Kidney (tissue), 14 donors: ENCODE measurements around the gene MBOAT1. TPM values are rescaled to one million over a fixed set of nuclear protein-coding genes. Genes with fewer than 3 reads are reported as not detected.

ENCODE experiments used
- DNase-seq, 5 donors: peaks; one replicate each; pipeline ENCODE4 v3.0.0-alpha.2; 2013 to 2020
- FAIRE-seq: peaks from 2 replicates; lab custom pipeline; 2012; peaks lifted over from hg19 to GRCh38; lab: Jason Lieb, UNC
- H3K27ac ChIP-seq, 2 donors: one replicate each; pipeline ENCODE4 v1.7.0; 2013; ENCODE audit warnings: low read depth in 2 of 2, low read length in 2 of 2, inconsistent platforms in 1 of 2
- H3K27me3 ChIP-seq: one replicate; pipeline ENCODE4 v1.7.1; 2013; ENCODE audit warnings: low read length, inconsistent platforms; ENCODE audit not compliant: control insufficient read depth, insufficient read depth
- H3K36me3 ChIP-seq, 3 donors: one replicate each; pipeline versions ENCODE4 v1.7.0 to v1.7.1; 2013; ENCODE audit warnings: low read length in 3 of 3, control low read depth in 1 of 3, inconsistent platforms in 1 of 3; ENCODE audit not compliant: insufficient read depth in 3 of 3, control insufficient read depth in 2 of 3
- H3K4me1 ChIP-seq, 3 donors: one replicate each; pipeline versions ENCODE4 v1.7.0 to v1.7.1; 2013; ENCODE audit warnings: low read length in 3 of 3, inconsistent platforms in 1 of 3, low read depth in 1 of 3; ENCODE audit not compliant: control insufficient read depth in 2 of 3, insufficient read depth in 2 of 3
- H3K4me3 ChIP-seq, 3 donors: one replicate each; pipeline versions ENCODE4 v1.7.0 to v1.8.1; 2013; ENCODE audit warnings: low read length in 3 of 3, control low read depth in 1 of 3, inconsistent platforms in 1 of 3
- H3K9ac ChIP-seq, 3 donors: one replicate each; pipeline versions ENCODE4 v1.7.0 to v1.7.1; 2013; ENCODE audit warnings: low read length in 3 of 3, control low read depth in 1 of 3, inconsistent platforms in 1 of 3
- H3K9me3 ChIP-seq, 3 donors: one replicate each; pipeline versions ENCODE4 v1.7.0 to v1.7.1; 2013; ENCODE audit warnings: low read length in 3 of 3, control low read depth in 1 of 3, inconsistent platforms in 1 of 3; ENCODE audit not compliant: control insufficient read depth in 2 of 3, insufficient read depth in 1 of 3
- intact Hi-C: fragments of 100-400 bp; cut with DNase I; formaldehyde crosslinking; loops from one replicate; pipeline ENCODE4 v1.11.1; 2022
- polyA plus RNA-seq: library from polyadenylated mRNA; stranded (reverse); fragments of 350-450 nt; fragmentation: Illumina TruSeq; extraction: RNeasy Lipid Tissue Mini Kit (QIAGEN cat#74804); gene quantifications from one replicate; pipeline ENCODE4 v1.2.3, GENCODE V29; 2014; ENCODE audit warnings: low read depth, low replicate concordance; ENCODE audit not compliant: insufficient read depth
- total RNA-seq: library from RNA; stranded (reverse); fragmentation: NEBNext Ultra II Directional; extraction: Animal tissue kit (Norgen Biotek cat#: 25700); gene quantifications from one replicate; pipeline ENCODE4 v1.2.1, GENCODE V29; 2021
- TF ChIP-seq, protein P1 (sequence below): IDR thresholded peaks from 3 replicates; pipeline ENCODE4 v1.5.1; 2012; ENCODE audit warnings: mild to moderate bottlenecking, moderate library complexity, borderline replicate concordance; ENCODE audit not compliant: insufficient read depth; ENCODE audit errors: extremely low read depth
- donor health status: control.
- donor health status: control.
- donor health status: control.
- donor health status: control.
- donor health status: control.
- donor health status: DM: yes; HTN: yes; CAD: no.
- donor health status: Normal renal cell carcinoma (clear cell type).

Gene MBOAT1
- total and polyA plus RNA-seq, 2 donors from 2014 or later, result 1.9 to 15.1 TPM

- Histone ChIP-seq H3K9me3 (no peaks in the 10 kb centered on the region), H3K4me1 (no peaks in the 10 kb centered on the region), H3K27me3 (no peaks in the 10 kb centered on the region), H3K36me3 (no peaks in the 10 kb centered on the region), H3K4me3 (no peak overlapping the region), H3K27ac (no peak overlapping the region), H3K9ac (no peak overlapping the region)
- intact Hi-C loops, result no loop called here
- no peak for FAIRE-seq
- TF ChIP-seq, protein P1, sequence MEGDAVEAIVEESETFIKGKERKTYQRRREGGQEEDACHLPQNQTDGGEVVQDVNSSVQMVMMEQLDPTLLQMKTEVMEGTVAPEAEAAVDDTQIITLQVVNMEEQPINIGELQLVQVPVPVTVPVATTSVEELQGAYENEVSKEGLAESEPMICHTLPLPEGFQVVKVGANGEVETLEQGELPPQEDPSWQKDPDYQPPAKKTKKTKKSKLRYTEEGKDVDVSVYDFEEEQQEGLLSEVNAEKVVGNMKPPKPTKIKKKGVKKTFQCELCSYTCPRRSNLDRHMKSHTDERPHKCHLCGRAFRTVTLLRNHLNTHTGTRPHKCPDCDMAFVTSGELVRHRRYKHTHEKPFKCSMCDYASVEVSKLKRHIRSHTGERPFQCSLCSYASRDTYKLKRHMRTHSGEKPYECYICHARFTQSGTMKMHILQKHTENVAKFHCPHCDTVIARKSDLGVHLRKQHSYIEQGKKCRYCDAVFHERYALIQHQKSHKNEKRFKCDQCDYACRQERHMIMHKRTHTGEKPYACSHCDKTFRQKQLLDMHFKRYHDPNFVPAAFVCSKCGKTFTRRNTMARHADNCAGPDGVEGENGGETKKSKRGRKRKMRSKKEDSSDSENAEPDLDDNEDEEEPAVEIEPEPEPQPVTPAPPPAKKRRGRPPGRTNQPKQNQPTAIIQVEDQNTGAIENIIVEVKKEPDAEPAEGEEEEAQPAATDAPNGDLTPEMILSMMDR, result no peak
- no peak for DNase-seq
Observed at GRCh38 chr6:20229881-20230280, 17.6 kb upstream of the MBOAT1 start.

DNA sequence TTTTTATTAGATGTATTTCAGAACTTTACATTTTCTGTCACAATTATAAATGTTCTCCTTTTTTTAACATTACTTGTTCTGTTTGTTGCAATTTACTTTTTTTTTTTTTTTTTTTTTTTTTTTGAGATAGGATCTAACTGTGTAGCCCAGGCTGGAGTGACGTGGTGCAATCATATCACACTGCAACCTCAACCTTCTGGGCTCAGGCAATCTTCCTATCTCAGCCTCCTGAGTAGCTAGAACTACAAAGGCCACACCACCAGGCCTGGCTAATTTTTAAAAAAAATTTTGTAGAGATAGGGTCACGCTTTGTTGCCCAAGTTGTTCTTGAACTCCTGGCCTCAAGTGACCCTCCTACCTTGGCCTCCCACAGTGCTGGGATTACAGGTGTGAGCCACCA is 15.1 kb upstream of the MBOAT1 start:
- intact Hi-C loops, result no loop called here
- Histone ChIP-seq H3K9ac (no peak overlapping the region), H3K36me3 (no peaks in the 10 kb centered on the region), H3K27me3 (no peaks in the 10 kb centered on the region), H3K4me3 (no peak overlapping the region), H3K9me3 (no peaks in the 10 kb centered on the region), H3K27ac (no peak overlapping the region), H3K4me1 (no peaks in the 10 kb centered on the region)
- DNase-seq (no peak), FAIRE-seq (no peak)
- TF ChIP-seq, protein P1, result no peak

GRCh38 chr6:20223141-20223540 is 10.9 kb upstream of the MBOAT1 start:
- no peaks in the 10 kb centered on the region for H3K9me3 ChIP-seq
- no peaks in the 10 kb centered on the region for H3K4me1 ChIP-seq
- DNase-seq (no peak), FAIRE-seq (no peak)
- no peak overlapping the region for H3K9ac ChIP-seq
- H3K36me3 ChIP-seq, result no peaks in the 10 kb centered on the region
- no peak overlapping the region for H3K27ac ChIP-seq
- intact Hi-C loops, result no loop called here
- TF ChIP-seq, protein P1, result no peak
- H3K4me3 ChIP-seq, result no peak overlapping the region
- no peaks in the 10 kb centered on the region for H3K27me3 ChIP-seq

GRCh38 chr6:20221421-20221820 is 9.2 kb upstream of the MBOAT1 start:
- H3K36me3 ChIP-seq, result no peaks in the 10 kb centered on the region
- FAIRE-seq (no peak), DNase-seq (peak in 3 of 5 donors; percentile 38 to 74 (median 65))
- no peak overlapping the region for H3K4me3 ChIP-seq
- H3K4me1 ChIP-seq, result no peaks in the 10 kb centered on the region
- no peaks in the 10 kb centered on the region for H3K27me3 ChIP-seq
- H3K9me3 ChIP-seq, result no peaks in the 10 kb centered on the region
- intact Hi-C loops, result no loop called here
- no peak overlapping the region for H3K27ac ChIP-seq
- H3K9ac ChIP-seq, result no peak overlapping the region
- TF ChIP-seq, protein P1, result no peak
